ENCODE data around the gene SPPL3.

SPPL3 gene

DNA sequence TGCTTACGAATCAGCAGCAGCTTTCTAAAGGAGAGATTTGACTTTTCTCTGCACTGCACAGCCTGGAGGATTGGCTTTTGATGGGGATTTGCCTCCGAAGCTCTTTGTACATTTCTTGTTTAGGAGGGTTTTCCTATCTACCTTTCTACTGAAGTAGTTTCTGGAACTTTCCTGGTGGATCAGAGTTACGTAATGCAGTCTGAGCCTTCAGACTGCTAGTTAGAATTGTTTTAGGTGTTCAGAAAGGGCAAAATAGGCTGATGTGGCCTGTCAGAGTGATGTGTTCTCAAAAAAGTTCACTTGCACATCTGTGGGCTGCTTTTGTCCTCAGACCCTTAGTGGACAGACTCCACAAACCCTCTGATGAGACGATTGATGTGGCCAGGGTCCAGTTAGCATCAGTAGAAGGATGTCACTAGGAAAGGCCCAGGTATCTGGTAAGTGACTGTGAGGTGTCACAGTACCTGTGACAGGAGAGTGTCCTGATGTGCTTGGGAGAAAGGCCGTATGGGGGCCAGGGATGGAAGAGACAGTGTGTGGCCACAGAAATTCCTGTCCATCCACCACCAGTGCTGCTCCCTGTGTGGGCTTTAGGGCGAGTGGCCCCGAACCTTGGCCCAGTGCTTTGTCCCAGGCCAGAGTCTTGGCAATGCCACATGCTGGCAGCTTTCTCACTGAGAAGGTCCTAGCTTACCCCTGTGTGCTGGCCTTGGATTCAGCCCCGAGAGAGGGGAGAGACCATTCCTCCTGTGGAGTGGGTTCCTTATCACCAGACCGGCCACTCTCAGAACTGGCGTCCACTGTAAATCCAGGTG is 183.0 kb downstream of the SPPL3 start:
- DNase-seq (ENCODE audit: low spot score): no peak

DNA sequence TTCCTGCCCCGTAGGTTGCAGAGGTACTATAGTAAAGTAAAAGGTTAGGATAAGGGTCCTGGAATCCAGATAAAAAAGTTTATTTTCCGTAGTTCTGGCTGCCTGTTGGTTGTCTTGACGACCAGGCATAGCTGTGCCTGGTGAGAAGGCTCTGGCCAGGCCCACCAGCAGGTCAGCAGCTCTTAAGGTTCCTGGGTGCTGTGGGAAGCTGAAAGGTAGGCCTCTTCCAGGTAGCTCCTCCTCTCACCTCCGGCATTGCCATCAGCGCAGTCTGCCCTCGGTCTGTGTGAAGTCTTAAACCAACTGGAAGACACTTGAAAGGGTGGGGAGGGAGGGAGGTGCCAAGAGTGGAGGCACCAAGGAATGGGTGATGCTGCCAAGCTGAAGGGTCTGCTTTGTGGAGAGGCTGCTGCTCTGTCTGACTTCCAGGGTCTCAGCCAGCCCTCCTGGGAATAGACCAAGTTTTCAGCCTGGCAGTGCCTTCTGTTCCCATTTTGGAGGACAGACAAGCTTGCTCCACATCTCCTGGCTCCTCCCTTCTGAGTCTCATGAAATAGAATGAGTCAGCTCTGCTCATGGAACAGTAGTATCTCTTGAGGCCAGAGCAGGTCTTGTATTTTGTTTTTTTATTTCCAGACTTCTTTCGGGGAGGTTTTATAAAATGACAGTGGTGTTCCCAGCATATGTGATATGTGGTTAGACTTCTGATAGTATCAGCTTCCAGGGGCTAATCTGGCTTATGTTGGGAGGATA is 183.7 kb downstream of the SPPL3 start:
- DNase-seq (ENCODE audit: low spot score): peak; percentile 66

DNA sequence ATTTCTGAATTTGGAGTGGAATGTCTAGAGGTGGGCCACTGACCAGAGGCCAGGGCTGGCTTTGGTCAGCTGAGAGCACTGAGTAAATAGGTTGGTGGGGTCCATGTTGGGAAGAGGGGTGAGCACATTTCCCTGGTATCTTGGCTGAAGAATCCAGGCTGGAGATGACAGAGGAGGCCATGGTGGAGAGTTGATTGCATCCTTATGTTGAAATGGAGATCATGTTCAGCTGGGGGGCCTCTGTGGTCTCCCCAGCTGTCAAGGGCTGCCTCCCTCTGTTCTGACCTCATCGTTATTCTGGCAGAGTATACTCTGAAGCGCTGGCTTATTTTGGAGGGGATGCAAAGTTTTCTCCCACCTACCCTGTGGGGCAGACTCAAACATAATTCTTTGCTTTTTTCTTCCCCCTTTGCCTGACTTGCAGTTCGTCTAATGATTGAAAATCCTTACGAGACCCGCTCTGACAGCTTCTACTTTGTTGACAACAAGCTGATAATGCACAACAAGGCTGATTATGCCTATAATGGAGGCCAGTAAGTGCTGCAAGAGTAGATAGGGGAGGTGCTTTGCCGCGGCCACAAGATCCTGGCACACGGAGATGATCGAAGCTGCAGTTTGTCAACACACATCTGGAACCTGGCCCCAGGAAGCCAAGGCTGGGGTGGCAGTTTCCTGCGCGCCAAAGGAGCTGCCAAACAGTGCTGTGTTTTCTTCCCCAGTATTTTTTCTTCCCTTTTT is 184.5 kb downstream of the SPPL3 start:
- no peak for DNase-seq (ENCODE audit: low spot score)

DNA sequence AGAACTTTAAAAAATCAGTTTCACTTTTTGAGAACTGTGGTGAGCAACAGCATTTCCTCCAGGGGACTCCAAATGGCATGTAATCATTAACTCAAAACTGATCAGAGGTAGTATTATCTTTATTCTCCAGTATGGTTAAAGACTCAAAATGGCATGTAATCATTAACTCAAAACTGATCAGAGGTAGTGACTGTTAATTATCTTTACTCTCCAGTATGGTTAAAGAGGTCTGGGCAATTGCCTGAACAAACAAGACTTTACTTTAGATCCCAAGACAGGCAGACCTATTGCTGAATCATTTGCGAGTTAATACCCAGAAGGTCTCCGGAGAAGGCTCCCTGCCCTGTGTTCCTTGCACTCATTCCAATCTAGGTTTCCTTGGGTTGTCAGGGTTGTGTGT is 185.1 kb downstream of the SPPL3 start:
- DNase-seq (ENCODE audit: low spot score): no peak

DNA sequence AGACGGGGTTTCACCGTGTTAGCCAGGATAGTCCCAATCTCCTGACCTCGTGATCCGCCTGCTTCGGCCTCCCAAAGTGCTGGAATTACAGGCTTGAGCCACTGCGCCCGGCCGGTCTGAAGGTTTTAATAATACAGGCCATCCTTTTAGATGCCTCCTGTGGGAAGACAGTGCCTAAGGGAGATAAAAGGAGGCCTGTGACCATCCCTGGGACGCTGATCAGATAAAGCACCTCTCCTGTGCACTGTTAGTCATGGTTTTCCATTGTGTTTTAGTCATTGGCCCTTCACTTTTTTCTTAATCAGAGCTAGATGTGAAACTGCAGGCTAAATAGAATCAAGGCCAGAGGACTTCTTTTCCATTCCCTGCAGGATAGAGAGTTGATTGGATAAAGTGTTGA is 186.1 kb downstream of the SPPL3 start:
- DNase-seq (ENCODE audit: low spot score): no peak

DNA sequence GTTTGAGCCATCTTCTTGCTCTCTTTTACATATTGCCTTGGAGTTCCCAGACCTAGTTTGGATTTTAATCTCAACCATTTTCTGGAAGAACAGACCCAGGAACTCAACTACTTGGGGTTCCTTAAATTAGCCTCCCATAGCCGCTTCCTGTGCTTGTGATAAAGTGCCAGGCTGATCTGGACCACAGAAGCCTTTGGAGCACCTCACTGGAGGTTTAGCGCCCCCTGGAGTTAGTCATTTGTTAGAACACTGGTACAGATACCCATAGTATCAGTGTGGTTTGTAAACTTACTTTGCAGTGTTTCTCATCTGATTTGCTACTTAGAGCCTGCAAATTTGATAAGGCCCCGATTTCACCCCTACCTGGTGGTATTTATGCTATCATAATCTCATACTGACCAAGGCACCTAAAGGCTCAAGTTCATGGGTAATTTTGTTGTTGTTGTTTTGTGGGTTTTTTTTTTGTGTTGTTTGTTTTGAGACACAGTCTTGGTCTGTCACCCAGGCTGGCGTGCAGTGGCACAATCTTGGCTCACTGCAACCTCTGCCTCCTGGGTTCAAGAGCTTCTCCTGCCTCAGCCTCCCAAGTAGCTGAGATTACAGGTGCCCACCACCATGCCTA is 190.2 kb downstream of the SPPL3 start:
- peak; percentile 75 for DNase-seq (ENCODE audit: low spot score)

DNA sequence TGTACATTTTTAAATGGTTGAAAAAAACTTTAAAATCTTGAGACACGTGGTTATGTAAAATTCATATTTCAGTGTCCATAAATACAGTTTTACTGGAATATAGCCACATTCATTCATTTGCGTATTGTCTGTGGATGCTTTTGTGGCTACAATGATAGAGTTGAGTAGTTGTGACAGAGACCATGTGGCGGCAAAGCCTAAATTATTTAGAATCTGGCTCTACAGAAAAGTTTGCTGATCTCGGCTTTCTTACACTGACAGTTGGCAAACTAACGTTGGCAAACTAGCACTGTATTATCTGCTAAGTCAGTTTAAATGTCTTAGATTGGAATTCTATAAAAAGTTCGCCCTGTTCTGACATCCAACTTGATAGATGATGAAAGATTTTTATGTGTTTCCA is 191.5 kb downstream of the SPPL3 start:
- no peak for DNase-seq (ENCODE audit: low spot score)
